ENCODE measurements around the gene GDA.

Gene GDA

DNA sequence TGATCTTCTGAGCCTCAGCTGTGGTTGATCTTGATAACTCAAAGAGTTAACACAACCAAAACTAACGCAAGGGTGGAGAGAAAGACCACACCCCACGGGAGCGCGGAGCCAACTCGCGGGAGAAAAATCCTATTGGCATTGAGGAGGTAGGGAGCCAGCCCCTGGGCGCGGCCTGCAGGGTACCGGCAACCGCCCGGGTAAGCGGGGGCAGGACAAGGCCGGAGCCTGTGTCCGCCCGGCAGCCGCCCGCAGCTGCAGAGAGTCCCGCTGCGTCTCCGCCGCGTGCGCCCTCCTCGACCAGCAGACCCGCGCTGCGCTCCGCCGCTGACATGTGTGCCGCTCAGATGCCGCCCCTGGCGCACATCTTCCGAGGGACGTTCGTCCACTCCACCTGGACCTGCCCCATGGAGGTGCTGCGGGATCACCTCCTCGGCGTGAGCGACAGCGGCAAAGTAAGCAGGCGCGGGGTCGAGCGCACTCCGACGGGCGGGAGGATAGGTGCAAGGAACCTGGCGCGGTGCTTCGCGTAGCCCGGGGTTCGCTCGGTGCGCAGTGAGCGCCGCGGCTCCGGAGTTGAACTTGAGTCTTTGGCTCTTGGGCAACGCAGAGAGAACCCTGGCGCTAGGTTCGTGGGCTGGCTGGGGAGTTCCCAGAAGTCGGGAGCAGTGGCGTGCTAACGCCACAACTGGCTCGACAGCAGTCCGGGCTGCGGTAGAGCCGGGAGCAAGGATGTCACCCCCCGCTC is at the start of gene GDA:
Gene GDA (plus strand): TSS at position 210 of the 745 bp plus-strand sequence. CDS start 120 bp downstream, at position 330.
- no peak for DNase-seq

DNA sequence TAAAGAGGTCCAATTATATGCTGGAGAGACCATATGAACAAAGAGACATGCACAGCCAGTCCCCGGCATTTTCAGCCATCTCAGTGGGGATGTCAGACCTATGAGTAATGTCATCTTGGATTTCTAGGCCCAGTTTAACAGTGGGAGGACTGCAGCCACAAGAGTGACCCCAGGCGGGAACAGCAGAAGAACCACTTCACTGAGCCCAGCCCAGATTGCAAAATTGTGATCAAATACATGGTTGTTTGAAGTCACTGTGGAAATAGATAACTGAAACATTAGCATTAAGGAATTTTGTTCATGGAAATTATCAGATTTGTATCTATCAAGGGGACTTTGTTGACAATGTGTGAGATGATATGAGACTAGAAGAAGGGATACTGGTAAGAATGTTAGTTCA is 46.7 kb upstream of the GDA start:
- no peak for DNase-seq

DNA sequence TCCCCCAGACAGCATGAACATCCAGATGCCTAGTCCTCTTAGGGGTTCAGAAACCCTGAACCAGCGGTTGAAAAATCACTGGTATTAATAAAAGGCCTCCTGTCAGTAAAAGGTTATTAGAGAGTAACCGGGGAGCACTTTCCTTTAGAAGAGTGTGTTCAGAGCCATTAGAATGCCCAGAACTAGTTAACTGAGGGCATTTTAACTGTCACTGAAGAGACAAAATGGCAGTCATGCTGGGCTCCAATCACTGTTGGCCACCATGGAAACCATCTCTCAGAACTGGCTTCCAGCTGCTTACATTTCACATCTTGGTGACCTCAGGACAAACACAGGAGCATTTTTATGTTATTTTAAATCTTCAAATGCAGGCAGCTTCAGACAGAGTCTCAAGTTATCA is 36.2 kb upstream of the GDA start:
- DNase-seq = no peak

DNA sequence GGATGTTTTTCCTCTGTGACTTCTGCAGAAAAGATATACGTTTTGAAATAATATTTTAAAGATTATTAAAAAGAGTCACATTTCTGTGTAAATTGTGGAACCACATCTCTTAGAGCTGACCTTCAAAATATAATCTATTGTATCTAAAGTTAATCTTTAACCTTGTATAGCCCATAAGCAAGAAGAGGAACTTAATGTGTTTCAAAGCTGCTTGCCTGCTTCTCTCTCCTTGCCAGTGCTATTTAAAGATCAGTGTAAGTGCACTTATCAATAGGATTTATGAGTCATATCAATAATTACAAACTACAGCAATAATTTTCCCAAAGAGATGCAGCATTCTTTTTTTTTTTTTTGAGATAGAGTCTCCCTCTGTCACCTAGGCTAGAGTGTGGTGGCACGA is 29.4 kb upstream of the GDA start:
- DNase-seq = no peak

DNA sequence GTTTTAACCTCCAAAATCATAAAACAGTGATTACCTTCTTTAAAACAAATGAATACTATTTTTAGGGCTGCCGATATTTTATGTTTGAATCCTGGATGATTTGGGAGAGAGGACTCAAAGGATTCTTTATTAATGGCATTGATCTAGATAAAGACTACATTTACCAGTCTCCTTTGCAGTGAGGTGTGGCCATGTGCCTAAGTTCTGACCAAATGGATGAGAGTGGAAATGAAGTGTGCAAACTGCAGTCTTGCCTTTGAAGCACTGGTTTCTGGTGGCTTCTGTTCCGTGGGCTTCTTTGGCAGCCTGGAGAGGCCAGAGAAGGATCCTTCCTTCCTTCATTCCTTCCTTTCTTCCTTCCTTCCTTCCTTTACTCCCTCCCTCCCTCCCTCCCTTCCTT is 24.3 kb upstream of the GDA start:
- no peak for DNase-seq

DNA sequence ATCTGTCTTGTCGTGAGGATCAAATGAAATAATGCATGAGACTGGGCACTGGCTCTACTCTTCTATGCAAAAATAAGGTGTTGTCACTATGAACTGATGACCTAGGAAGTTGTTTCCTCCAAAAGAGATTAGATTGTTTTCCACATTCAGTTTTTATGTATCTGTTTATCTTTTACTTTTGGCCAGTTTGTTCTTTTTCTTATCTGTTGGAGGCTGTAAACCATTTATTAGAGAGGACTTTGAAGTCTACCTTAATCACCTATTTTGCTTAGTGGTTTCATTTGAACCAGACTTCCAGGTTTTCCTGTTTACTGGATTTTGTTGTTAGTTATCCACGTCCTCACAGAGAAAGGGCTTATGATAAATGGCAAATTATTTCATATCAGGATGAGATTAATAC is 21.5 kb upstream of the GDA start:
- no peak for DNase-seq

DNA sequence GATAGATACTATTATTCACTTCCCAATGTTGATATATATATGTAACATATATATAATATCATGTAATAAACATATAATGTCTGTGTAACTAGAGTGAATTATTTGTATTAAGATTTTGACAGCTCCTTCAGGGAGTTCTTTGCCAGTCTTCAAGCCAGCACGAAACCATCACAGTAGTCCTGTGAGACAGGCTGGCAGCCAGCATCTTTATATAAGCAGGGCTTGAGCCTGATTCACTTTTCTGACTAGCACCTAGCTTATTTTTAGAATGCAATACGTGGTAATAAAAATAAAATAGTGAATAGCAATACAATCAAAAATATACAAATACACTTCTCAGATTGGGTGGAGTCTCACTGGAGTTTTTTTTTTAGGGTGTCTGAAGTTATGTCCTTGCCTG is 20.7 kb upstream of the GDA start:
- DNase-seq = no peak

DNA sequence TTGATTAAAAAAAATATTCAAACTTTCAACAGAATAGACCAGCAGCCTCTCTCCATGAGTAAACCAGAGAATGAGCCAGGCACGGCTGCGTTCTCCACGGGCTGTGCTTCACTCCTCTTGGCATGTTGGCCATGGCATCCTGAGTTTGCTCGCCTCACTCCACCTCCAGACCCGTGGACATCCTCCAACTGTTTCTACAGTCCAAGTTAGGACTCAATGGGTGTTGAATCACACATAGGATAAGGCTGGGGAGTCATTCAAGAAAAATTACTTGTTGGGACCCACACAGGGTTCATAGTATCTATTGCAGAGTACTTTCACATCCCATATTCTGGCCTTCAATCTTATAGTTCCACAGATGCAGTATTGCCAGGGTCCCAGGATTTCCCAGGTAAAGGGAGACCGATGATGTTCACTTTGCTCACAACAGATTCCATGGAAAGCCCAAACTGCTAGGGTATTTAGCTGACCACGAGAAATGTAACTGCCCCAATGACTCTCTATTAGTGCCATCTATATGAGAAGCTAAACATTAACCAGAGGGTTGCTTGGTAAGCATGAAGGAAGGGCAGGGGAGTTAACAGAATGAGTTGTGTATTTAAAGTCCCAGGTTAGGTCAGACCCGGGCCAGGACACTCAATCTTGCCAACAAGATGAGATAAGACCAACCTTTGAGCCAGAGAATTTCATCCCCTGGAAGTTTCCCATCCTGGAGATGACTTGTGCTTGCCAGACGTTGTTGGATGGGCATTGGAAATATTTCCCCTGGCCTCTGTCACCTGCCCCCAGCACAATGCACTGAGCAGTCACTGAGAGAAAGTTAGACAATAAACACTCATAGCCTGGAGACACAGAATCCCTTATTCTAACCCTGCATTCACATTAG is 19.7 kb upstream of the GDA start:
- DNase-seq = no peak

DNA sequence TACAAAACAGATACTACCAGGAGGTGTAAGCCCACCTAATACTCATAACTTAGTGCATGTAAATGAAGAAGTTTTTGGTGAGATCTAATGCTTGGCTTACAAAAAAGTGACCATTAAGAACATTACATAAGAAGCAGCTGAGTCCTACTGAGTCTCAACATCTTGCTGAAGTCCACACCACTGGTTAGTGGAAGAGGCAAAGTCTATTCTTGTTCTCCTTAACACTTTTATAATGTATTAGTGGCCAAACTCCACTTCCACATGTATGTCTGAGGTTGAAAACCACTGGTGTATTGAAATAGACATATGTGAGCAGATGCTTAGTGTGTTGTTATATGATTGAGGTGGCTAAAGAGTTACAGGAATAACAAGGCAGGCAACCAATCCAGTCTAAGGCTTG is 18.9 kb upstream of the GDA start:
- no peak for DNase-seq

DNA sequence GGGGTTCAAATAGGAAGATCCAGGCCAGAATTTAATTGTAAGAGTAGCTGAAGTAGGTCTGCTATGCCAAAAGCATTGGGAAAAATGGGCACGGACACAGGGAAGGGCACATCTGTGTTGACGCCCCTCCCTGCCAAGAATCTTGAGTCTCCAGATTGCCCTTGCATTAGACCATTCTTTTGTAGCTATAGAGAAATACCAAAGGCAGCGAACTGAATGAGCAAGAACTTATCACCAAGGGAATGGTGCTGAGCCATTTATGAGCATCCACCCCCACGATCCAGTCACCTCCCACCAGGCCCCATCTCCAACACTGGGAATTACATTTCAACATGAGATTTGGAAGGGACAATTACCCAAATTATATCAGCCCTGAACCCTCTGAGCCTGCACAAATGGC is 18.0 kb upstream of the GDA start:
- no peak for DNase-seq

DNA sequence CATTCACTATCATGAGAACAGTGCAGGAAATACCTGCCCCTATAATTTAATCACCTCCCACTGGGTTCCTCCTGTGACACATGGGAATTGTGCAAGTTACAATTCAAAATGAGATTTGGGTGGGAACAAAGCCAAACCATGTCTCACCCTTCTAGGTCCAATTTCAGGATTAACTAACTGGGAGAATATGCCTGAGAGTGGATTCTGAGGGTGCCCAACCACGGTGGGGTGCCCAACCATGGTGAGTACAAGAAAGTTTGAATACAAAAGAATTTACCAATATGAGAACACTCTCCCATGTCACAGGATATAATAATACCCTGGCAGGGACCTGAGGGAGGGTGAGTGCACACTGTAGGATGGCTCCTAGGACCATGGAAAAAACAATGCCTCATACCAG is 17.2 kb upstream of the GDA start:
- DNase-seq = no peak

DNA sequence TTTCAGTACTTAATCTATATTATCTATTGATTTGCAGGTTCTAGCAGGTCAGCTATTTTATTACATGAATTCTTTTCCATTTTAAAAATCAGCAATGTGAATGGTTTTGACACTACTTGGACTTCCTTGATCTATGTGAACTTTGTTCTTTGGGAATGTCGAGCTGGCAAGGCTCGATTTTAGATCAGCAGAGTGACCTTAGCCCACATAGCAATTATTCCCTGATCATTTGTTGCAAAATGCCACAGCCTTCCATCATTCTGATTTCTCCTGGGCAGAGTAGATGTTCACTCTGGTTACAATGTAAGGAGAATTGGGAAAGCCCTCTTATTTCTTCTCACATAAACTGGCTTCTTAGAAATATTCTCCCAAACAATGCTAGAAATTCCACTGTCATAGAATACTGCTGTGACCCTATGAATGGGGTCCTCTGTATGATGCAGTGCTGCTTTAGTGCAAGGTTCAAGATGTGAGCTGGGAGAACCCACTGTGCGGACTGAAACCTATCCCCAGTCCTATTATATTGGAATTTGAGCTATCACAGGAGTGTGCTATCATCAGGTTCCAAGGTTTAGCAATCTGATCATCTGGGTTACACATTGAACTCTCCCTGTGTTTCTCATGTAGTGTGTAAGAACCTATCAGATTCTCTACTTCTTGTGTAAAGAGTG is 15.7 kb upstream of the GDA start:
- no peak for DNase-seq

DNA sequence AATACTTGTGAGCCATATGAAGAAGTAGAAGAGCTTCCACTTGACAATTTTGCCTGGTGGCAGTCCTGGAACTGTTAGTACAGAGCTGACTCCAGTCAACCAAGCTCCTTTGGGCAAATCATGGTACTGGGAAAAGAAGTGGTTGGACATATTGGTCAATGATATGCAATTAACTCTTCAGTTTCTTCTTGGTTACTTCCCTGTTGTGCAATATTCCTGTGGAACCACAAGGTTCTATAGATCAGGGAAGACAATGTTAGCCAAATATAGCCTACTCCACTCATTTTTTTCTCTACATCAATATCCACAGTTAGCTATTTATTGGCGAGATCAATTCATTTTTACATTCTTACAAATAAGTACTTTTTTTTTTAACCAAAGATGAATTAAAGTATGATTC is 14.4 kb upstream of the GDA start:
- no peak for DNase-seq

DNA sequence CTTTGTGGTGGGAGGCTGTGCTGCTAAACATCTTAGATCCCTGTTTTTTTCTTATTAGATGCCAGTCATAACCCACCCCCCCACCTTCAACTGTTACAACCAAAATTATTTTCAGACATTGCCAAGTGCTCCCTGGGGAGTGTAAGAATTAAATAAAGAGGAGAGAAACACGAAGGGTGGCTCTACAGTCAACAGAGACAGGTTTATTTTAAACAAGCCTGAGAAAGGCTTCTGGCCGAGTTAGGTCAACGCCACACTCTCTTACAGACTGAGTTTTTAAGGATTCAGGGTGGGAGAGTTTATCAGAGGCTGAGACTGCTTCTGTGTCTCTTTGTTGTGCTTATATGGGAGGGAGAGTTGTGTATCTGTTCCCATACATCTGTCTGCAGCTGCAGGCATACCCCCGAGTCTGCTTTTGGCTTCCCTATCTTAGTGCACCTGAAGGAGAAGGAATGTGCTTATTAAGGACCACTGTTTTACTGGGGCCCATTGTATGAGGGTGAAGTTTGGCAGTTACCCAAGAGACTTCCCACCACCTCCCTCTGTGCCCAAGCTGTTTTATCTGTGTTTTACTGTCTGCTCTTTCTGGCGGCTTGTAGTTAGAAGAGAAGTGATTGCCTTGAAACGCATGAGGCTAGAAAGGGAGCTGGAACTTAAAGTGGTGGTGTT is 11.4 kb upstream of the GDA start:
- DNase-seq = no peak

DNA sequence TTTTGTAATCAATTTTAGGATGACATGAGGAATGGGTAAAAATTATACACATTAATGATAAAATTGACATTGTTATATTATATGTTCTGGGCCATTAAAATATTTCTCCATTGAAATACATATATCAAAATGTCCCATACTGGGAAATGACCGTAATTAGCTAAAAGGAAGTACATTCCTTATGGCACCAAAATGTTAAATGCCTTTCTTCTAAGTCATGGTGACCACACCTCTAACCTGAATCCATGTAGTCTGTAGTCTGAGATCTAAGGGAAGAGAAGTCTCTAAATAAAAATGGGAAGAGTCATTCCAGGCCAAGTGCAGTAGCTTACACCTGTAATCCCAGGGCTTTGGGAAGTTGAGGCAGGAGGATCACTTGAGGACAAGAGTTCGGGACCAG is 10.0 kb upstream of the GDA start:
- DNase-seq = no peak

DNA sequence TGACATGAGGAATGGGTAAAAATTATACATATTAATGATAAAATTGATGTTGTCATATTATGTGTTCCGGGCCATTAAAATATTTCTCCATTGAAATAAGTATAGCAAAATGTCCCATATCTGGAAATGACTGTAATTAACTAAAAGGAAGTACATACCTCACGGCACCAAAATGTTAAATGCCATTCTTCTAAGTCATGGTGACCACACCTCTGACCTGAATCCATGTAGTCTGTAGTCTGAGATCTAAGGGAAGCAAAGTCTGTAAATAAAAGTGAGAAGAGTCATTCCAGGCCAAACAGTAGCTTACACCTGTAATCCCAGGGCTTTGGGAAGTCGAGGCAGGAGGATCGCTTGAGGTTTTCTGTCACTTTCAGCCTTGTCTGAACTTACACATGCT is 8.7 kb upstream of the GDA start:
- no peak for DNase-seq

DNA sequence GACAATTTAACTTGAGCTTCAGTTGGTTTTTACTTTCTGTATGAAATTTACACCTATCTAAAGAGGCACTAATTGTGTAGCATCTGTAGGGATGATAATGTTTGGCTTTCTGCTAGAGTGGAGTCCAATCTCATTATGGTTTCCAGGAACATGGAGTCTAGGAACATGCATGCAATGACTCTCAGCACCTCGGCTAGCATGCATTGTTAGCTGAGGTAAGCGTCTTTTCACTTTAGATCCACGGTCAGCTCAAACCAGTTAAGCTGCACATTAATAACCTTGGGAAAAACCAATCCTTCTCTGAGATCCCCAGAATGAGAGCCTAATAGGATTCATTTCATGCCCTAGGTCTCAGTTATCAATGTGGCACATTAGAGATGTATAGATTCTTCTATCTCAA is 7.8 kb upstream of the GDA start:
- no peak for DNase-seq

DNA sequence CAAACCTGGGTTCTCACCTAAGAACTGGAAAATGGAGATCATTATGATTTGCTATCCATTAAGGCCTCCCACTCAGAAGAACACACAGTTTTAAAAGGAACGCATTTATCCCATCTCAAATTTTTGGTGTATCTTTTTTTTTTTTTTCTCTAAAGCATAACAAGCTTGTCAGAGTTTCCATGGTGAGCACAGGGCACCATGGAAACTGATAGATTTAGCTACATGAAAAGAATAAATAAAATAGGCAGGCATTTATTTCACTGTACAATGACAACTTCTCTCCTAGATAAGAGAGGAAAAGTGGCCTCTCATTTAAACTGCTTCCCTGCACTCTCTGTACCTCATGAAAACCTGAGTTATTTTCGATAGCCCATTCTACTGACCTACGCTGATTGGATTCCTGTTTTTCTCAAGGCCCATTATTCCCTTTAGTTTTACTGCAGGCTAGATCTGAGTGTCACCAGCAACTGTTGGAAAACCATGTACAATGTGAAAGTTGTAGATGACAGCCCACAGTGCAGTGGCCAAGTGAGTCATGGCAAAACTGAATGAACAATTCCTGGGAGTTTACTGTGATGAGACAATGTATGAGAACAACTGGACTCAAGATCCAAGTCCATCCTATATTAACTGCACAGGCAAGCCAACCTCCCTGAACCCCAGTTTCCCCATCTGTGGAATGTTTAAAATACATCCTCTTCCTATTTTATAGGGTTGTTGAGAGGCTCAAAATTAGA is 4.3 kb upstream of the GDA start:
- no peak for DNase-seq

DNA sequence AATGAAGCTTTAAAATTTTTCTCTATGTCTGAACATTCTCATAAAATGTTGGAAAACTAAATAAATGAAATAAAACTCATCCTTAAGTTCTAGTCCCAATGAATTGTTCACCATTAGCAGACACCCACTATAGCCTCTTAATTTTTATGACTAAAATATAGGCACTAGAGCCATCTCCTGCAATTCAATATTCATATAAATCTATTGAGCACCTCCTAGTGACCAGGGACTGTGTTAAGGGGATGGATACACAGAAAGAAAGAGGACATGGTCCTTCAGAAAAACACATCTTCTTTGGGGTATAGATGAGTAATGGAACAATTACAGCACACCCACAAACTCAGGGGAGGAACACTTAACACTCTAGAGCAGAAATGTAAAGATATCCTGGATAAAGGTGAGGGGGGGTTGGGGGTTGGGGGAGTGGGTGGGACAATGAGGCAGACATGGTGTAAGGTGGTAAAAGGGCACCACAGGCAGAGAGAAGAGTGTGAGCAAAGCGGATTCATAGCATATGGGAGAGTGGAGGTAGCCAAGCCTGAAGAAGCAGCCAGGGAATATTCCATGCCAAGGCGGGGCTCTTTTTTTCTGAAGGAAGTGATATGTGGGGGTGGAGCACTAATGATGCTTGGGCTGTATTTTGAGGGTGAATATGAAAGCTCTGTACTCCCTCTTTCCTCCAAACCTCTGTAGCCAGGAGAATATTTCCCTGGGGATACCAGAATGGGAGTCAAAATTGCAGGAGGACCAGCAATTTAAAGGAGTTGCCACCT is 3.3 kb upstream of the GDA start:
- DNase-seq = no peak

DNA sequence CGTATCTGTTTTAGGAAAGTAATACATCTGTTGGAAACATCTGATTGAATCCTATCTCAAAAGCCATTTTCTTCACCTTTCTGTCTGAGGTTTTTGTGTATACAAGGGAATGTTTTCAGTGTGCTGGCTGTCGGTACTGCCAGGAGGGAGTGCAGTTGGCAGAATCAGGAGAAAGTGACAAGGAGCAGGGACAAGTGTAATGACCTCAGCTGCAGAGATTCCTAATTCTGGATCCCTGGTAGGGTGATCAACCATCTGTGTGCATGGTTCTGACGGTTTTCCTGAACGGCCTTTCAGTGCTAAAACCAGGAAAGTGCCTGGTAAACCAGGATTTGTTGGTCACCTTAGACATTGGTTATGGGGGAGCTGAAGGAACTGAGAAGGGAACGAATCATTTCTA is 1.6 kb upstream of the GDA start:
- DNase-seq = no peak

DNA sequence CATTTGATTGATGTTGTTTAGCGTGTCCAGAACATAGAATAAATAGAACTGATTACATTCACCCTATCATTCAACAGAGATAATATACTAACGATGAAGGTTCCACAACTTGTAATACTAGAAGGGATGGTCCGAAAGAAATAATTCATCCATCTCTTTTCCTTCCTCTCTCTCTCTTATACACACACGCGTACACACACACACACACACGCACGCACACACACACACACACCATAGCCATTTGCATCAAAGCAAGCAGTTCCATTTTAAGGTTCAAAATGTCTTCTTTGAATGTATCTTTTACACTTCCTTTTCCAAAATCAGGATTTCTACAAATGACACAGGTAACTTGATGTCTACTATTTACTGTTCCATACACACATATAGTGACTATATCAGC is 887 bp downstream of the GDA start:
- no peak for DNase-seq

DNA sequence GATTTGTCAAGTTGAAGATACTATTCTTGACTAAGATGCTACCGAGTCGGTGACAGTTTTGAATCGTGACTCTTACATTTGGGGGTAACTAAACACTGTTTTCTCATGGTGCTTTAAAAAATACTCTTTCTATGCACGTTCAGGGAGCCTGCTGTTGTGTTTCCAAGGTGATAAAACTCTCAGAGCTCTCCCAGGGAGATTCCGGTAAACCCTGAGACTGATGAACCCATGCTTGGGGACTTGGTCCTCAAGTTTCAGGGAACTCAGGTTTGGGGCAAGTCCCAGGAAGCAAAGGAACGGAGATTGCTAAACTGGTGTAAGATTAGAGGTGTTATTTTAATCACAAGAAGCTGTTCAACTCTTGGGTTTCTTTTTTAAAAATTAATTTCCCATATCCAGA is 1.4 kb downstream of the GDA start:
- no peak for DNase-seq
